IMR-90 (cell line): Measurements from ENCODE around the gene SERPINI1. TPM values are rescaled to one million over a fixed set of nuclear protein-coding genes. Genes with fewer than 3 reads are reported as not detected.

ENCODE experiments used
- ATAC-seq: fragments of 200-7000 bp; cut with Tn5 transposase; 2 replicates; pipeline ENCODE4 v1.9.1; 2020; ENCODE audit warnings: low read depth, mild to moderate bottlenecking, moderate library complexity
- BruUV-seq: library from RNA; stranded (reverse); fragments of 400-500 nt; replicated peaks from 2 replicates; lab custom pipeline; 2021; lab: Mats Ljungman, UMichigan
- CTCF ChIA-PET: fragments of 300-600 bp; formaldehyde crosslinking; extraction: SDS; loops from one replicate; lab custom pipeline; 2021; ENCODE audit warnings: antibody characterized with exemption; lab: Yijun Ruan, JAX
- POLR2A ChIA-PET: fragments of 300-600 bp; sonication (Branson Sonifier 250); formaldehyde crosslinking; loops from one replicate; lab custom pipeline; 2022; ENCODE audit warnings: antibody characterized with exemption; ENCODE audit not compliant: unreplicated experiment; lab: Charles Lee
- DNase-seq: peaks from one replicate; pipeline ENCODE4 v3.0.0; 2013
- H2AFZ ChIP-seq: replicated peaks from 2 replicates; pipeline ENCODE3; 2013; ENCODE audit warnings: low read length, mild to moderate bottlenecking; ENCODE audit not compliant: poor library complexity
- H2AK5ac ChIP-seq: 2 replicates; pipeline ENCODE4 v1.6.1; 2013; ENCODE audit warnings: low read depth, low read length, inconsistent platforms
- H2AK9ac ChIP-seq: replicated peaks from 2 replicates; pipeline ENCODE3; 2013; ENCODE audit warnings: mild to moderate bottlenecking, low read depth, low read length, moderate library complexity; ENCODE audit not compliant: poor library complexity
- H2BK120ac ChIP-seq: 2 replicates; pipeline ENCODE4 v1.6.1; 2013; ENCODE audit warnings: low read depth, low read length, inconsistent platforms
- H2BK15ac ChIP-seq: 3 replicates; pipeline ENCODE4 v1.6.1; 2013; ENCODE audit warnings: low read depth, low read length, inconsistent platforms
- H2BK20ac ChIP-seq: 2 replicates; pipeline ENCODE4 v1.6.1; 2013; ENCODE audit warnings: low read depth, mild to moderate bottlenecking, inconsistent platforms, low read length, moderate library complexity
- H2BK5ac ChIP-seq: 2 replicates; pipeline ENCODE4 v1.6.1; 2013; ENCODE audit warnings: mild to moderate bottlenecking, low read depth, low read length, inconsistent platforms; ENCODE audit not compliant: poor library complexity, severe bottlenecking
- H3K14ac ChIP-seq: replicated peaks from 2 replicates; pipeline ENCODE4 v1.6.1; 2013; ENCODE audit warnings: low read depth, low read length, inconsistent platforms
- H3K18ac ChIP-seq: 2 replicates; pipeline ENCODE4 v1.6.1; 2013; ENCODE audit warnings: low read depth, low read length, control low read depth
- H3K23ac ChIP-seq: 2 replicates; pipeline ENCODE4 v1.6.1; 2013; ENCODE audit warnings: low read depth, low read length, inconsistent platforms
- H3K27ac ChIP-seq: 2 replicates; pipeline ENCODE4 v1.5.1; 2013; ENCODE audit warnings: mild to moderate bottlenecking, control low read depth, low read length; ENCODE audit not compliant: insufficient read depth
- H3K27me3 ChIP-seq: 2 replicates; pipeline ENCODE4 v1.6.1; 2013; ENCODE audit warnings: low read length; ENCODE audit not compliant: control insufficient read depth, insufficient read depth
- H3K36me3 ChIP-seq: 2 replicates; pipeline ENCODE4 v1.6.1; 2013; ENCODE audit warnings: low read length, mixed read lengths; ENCODE audit not compliant: control insufficient read depth, insufficient read depth
- H3K4ac ChIP-seq: 2 replicates; pipeline ENCODE4 v1.6.1; 2013; ENCODE audit warnings: low read depth, low read length, inconsistent platforms
- H3K4me1 ChIP-seq: 2 replicates; pipeline ENCODE4 v1.6.1; 2013; ENCODE audit warnings: low read length, mixed read lengths; ENCODE audit not compliant: control insufficient read depth, insufficient read depth
- H3K4me2 ChIP-seq: 2 replicates; pipeline ENCODE4 v1.6.1; 2013; ENCODE audit warnings: low read depth, mild to moderate bottlenecking, control low read depth, low read length, moderate library complexity
- H3K4me3 ChIP-seq: 2 replicates; pipeline ENCODE4 v1.5.1; 2013; ENCODE audit warnings: low read depth, mild to moderate bottlenecking, control low read depth, low read length, moderate library complexity; ENCODE audit not compliant: insufficient read depth
- H3K56ac ChIP-seq: 2 replicates; pipeline ENCODE4 v1.6.1; 2013; ENCODE audit warnings: low read length, inconsistent platforms; ENCODE audit not compliant: insufficient read depth; ENCODE audit errors: extremely low read depth
- H3K79me1 ChIP-seq, 2 experiments: 2 replicates each; pipeline ENCODE4 v1.6.1; 2013; ENCODE audit warnings: low read length in 2 of 2, inconsistent platforms in 1 of 2, low read depth in 1 of 2
- H3K9ac ChIP-seq: 2 replicates; pipeline ENCODE4 v1.6.1; 2013; ENCODE audit warnings: low read depth, low read length, control low read depth
- H3K9me1 ChIP-seq: 2 replicates; pipeline ENCODE4 v1.6.1; 2013; ENCODE audit warnings: low read length, inconsistent platforms; ENCODE audit not compliant: insufficient read depth
- H3K9me3 ChIP-seq: 2 replicates; pipeline ENCODE4 v1.6.1; 2013; ENCODE audit warnings: low read length; ENCODE audit not compliant: control insufficient read depth, insufficient read depth
- H4K20me1 ChIP-seq: 2 replicates; pipeline ENCODE4 v1.6.1; 2013; ENCODE audit warnings: low read length, inconsistent platforms; ENCODE audit not compliant: insufficient read depth
- H4K5ac ChIP-seq: 2 replicates; pipeline ENCODE4 v1.6.1; 2013; ENCODE audit warnings: mild to moderate bottlenecking, low read depth, low read length, control low read depth
- H4K8ac ChIP-seq, 2 experiments: 2 replicates each; pipeline ENCODE4 v1.6.1; 2013; ENCODE audit warnings: low read depth in 2 of 2, low read length in 2 of 2, control low read depth in 1 of 2, inconsistent platforms in 1 of 2
- H4K91ac ChIP-seq: 2 replicates; pipeline ENCODE4 v1.6.1; 2013; ENCODE audit warnings: low read depth, low read length, inconsistent platforms; ENCODE audit not compliant: insufficient read depth
- BHLHE40 ChIP-seq: fragments of 150-350 bp; IDR thresholded peaks from 2 replicates; pipeline ENCODE4 v1.6.1; 2016; ENCODE audit warnings: mild to moderate bottlenecking, low read depth, low read length
- CEBPB ChIP-seq: IDR thresholded peaks from 2 replicates; pipeline ENCODE4 v1.6.1; 2012; ENCODE audit warnings: low read depth, low read length, improper control_type of control experiment
- CHD1 ChIP-seq: IDR thresholded peaks from 2 replicates; pipeline ENCODE4 v1.6.1; 2012; ENCODE audit warnings: low read depth, low read length, improper control_type of control experiment
- MAFK ChIP-seq: IDR thresholded peaks from 2 replicates; pipeline ENCODE4 v1.6.1; 2012; ENCODE audit warnings: low read depth, low read length, improper control_type of control experiment
- MAZ ChIP-seq: IDR thresholded peaks from 2 replicates; pipeline ENCODE4 v1.6.1; 2012; ENCODE audit warnings: low read depth, mild to moderate bottlenecking, low read length, improper control_type of control experiment, moderate library complexity, borderline replicate concordance
- MXI1 ChIP-seq: IDR thresholded peaks from 2 replicates; pipeline ENCODE4 v1.6.1; 2012; ENCODE audit warnings: low read depth, mild to moderate bottlenecking, low read length, moderate library complexity, borderline replicate concordance
- NFE2L2 ChIP-seq: fragments of 150-350 bp; IDR thresholded peaks from 2 replicates; pipeline ENCODE4 v1.6.1; 2016; ENCODE audit warnings: low read depth, mild to moderate bottlenecking, low read length
- POLR2A ChIP-seq: IDR thresholded peaks from 2 replicates; pipeline ENCODE4 v1.6.1; 2012; ENCODE audit warnings: mild to moderate bottlenecking, low read depth, low read length
- RAD21 ChIP-seq: IDR thresholded peaks from 2 replicates; pipeline ENCODE4 v1.6.1; 2012; ENCODE audit warnings: low read length, improper control_type of control experiment
- RCOR1 ChIP-seq: IDR thresholded peaks from 2 replicates; pipeline ENCODE4 v1.6.1; 2012; ENCODE audit warnings: mild to moderate bottlenecking, low read length, improper control_type of control experiment; ENCODE audit not compliant: insufficient replicate concordance
- RFX5 ChIP-seq: IDR thresholded peaks from 2 replicates; pipeline ENCODE4 v1.8.0; 2012; ENCODE audit warnings: low read depth, mild to moderate bottlenecking, low read length, moderate library complexity
- SMC3 ChIP-seq: fragments of 150-350 bp; IDR thresholded peaks from 2 replicates; pipeline ENCODE4 v1.6.1; 2016; ENCODE audit warnings: low read depth, mild to moderate bottlenecking, antibody characterized with exemption, low read length, moderate library complexity
- WGBS, 2 experiments: methylation state at CpG; one replicate each; pipeline versions ENCODE4 v1.1.5 to v1.1.7; 2013; ENCODE audit warnings: missing lambda C conversion rate in 2 of 2; ENCODE audit not compliant: insufficient read length in 1 of 2; ENCODE audit errors: extremely low coverage in 2 of 2; 5-methylcytosine and 5-hydroxymethylcytosine counted together
- dilution Hi-C: fragments of 300-500 bp; cut with HindIII; formaldehyde crosslinking; loops from one replicate; pipeline ENCODE4 v1.14.3; 2018; ENCODE audit warnings: low sequenced_read_pairs; ENCODE audit not compliant: unreplicated experiment
- in situ Hi-C: fragments of 300-500 bp; cut with MboI; formaldehyde crosslinking; loops from 3 replicates; pipeline ENCODE4 v1.14.3; 2019; ENCODE audit warnings: low sequenced_read_pairs, inconsistent platforms, mixed read lengths
- intact Hi-C: fragments of 100-400 bp; cut with micrococcal nuclease; formaldehyde crosslinking; loops from 2 replicates; pipeline ENCODE4 v1.10.0; 2022
- polyA plus RNA-seq, 3 experiments: library from polyadenylated mRNA; depleted of rRNA; stranded (reverse); fragments of >200 nt; gene quantifications; 2 replicates each; pipeline ENCODE4 v1.2.3, GENCODE V29; 2012; ENCODE audit warnings: low replicate concordance in 1 of 3
- total RNA-seq: library from RNA; depleted of rRNA; stranded (reverse); fragments of >200 nt; gene quantifications from 2 replicates; pipeline ENCODE4 v1.2.3, GENCODE V29; 2012
- TF ChIP-seq, protein P1 (sequence below): fragments of 150-350 bp; IDR thresholded peaks from 2 replicates; pipeline ENCODE4 v1.6.1; 2017; ENCODE audit warnings: mild to moderate bottlenecking, antibody characterized with exemption, low read length, low read depth
- TF ChIP-seq, protein P2 (sequence below): fragments of 150-350 bp; IDR thresholded peaks from 2 replicates; pipeline ENCODE4 v1.6.1; 2016; ENCODE audit warnings: low read depth, mild to moderate bottlenecking, low read length, moderate library complexity, borderline replicate concordance

Gene SERPINI1
- total and polyA plus RNA-seq, 2 of the 4 experiments (the other 2 are of a cell fraction), result 0.36 to 1.3 TPM

DNA sequence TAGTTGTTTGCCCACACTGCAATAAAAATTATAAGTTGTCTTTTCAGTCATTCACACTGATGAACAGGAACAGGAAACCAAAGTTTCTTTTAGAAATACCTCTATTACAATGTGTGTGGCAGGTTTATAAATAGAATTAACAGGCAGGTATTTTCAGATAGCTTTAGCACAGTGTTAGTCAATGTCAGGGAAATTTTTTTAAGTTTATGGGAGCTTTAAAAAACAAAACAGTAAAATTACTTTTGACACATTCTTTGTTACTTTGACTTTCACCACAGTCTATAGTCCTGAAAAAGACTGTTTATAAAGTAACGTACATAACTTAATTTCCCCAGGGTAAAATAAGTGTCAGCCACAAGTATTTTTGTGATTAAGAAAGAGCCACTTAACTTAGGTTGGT lies 38.1 kb downstream of the SERPINI1 start:
- ChIA-PET POLR2A (interaction anchor here (0.5 kb wide), 1 partner anchor 8 kb away, joined by 3 read pairs; no protein-coding TSS in a partner anchor), CTCF (no interaction called here)
- H2AK9ac ChIP-seq, result no peak overlapping the region
- BruUV-seq, result no TSS peak
- no peak overlapping the region for H4K5ac ChIP-seq
- H3K9me3 ChIP-seq, result peaks cover 2% of the 10 kb centered on the region; the same call in 1 of the 2 replicates
- no peaks in the 10 kb centered on the region for H3K27me3 ChIP-seq
- H3K14ac ChIP-seq, result no peak overlapping the region
- no peak overlapping the region for H3K9ac ChIP-seq
- H4K91ac ChIP-seq, result no peak overlapping the region
- intact Hi-C loops (no loop called here), in situ Hi-C loops (no loop called here), dilution Hi-C loops (no loop called here)
- TF ChIP-seq RFX5 (no peak), MAZ (no peak), RAD21 (no peak), RCOR1 (no peak), POLR2A (no peak), CEBPB (no peak), MXI1 (no peak), BHLHE40 (no peak), CHD1 (no peak), NFE2L2 (no peak), SMC3 (no peak), MAFK (no peak)
- TF ChIP-seq, protein P1, sequence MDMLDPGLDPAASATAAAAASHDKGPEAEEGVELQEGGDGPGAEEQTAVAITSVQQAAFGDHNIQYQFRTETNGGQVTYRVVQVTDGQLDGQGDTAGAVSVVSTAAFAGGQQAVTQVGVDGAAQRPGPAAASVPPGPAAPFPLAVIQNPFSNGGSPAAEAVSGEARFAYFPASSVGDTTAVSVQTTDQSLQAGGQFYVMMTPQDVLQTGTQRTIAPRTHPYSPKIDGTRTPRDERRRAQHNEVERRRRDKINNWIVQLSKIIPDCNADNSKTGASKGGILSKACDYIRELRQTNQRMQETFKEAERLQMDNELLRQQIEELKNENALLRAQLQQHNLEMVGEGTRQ, result no peak
- TF ChIP-seq, protein P2, sequence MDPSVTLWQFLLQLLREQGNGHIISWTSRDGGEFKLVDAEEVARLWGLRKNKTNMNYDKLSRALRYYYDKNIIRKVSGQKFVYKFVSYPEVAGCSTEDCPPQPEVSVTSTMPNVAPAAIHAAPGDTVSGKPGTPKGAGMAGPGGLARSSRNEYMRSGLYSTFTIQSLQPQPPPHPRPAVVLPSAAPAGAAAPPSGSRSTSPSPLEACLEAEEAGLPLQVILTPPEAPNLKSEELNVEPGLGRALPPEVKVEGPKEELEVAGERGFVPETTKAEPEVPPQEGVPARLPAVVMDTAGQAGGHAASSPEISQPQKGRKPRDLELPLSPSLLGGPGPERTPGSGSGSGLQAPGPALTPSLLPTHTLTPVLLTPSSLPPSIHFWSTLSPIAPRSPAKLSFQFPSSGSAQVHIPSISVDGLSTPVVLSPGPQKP, result no peak
- H3K79me1 ChIP-seq, result no peaks in the 10 kb centered on the region
- H2BK5ac ChIP-seq, result no peak overlapping the region
- H2BK15ac ChIP-seq, result no peak overlapping the region
- H3K27ac ChIP-seq, result no peak overlapping the region
- no peaks in the 10 kb centered on the region for H3K9me1 ChIP-seq
- no peak overlapping the region for H2AK5ac ChIP-seq
- H2BK20ac ChIP-seq, result no peak overlapping the region
- DNase-seq (no peak), ATAC-seq (no peak)
- H4K8ac ChIP-seq, result no peak overlapping the region
- no peak overlapping the region for H3K4me2 ChIP-seq
- no peak overlapping the region for H3K4me3 ChIP-seq
- no peak overlapping the region for H2BK120ac ChIP-seq
- no peaks in the 10 kb centered on the region for H3K36me3 ChIP-seq
- H4K20me1 ChIP-seq, result no peaks in the 10 kb centered on the region
- no peak overlapping the region for H3K56ac ChIP-seq
- H3K4me1 ChIP-seq, result no peaks in the 10 kb centered on the region
- no CpG with 5 or more reads among the region's 1 CpG for WGBS, 2 experiments
- no peak overlapping the region for H3K23ac ChIP-seq
- no peak overlapping the region for H3K18ac ChIP-seq
- no peak overlapping the region for H2AFZ ChIP-seq
- no peak overlapping the region for H3K4ac ChIP-seq
